ENCODE measurements around the gene MRPS18A.

- TF ChIP-seq CTCF (conservative IDR thresholded peaks at IDR 0.05; ENCODE audit: low read depth, low read length) (no peak), EZH2 (IDR thresholded peaks at IDR 0.05; ENCODE audit: low read length, unreplicated experiment) (no peak), EZH2phosphoT487 (IDR thresholded peaks at IDR 0.05; ENCODE audit: borderline replicate concordance, low read length) (no peak)
These were observed 28.5 kb upstream of the MRPS18A start for GRCh38 chr6:43716099-43716498.

Data from PC-3 (cell line).